ENCODE data around the gene KLK13. TPM values are rescaled to one million over a fixed set of nuclear protein-coding genes. Genes with fewer than 3 reads are reported as not detected.

Gene KLK13
- polyA plus RNA-seq, 1 of the 3 experiments (the other 2 are of a cell fraction) = not detected

DNA sequence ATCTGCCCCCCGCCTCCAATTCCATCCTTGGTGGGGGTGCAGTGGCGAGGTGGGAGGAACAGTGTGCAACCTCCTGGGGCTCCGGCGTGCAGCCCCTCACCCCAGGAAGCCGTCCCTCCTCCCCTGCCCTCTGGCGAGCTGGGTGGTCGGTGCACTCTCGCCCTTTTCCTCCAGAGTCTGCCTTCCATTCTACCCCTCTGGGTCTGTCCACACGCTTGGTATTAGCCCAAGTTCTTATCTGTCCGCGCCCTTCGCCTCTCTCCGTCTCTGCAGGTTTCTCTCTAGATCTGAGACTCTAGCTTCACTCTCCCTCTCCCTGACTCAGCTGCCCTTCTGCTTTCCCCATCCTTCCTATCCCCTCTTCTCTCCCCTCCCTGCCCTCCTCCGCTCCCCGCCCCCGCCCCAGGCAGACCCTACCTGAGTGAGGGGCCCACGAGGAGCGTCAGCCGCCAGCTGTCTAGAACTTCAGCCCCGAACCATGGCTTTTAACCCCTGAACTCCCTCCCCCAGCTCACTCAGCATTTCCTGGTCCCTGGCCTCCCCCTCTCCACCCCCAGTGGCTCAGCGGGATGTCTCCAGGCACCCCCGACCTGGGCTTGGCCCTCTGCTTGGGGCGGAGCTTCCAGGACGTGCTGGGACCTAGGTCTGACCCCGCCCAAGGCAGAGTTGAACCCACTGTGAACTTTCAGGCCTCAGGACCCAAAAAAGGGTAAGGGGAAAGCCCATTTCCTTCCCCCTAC lies 499 bp upstream of the KLK13 start:
- no peaks in the 10 kb centered on the region for H3K36me3 ChIP-seq (replicated peaks in 1 of 2; ENCODE audit: control insufficient read depth in 1 of 2, insufficient read depth in 2 of 2, low read length in 1 of 2)
- no peaks in the 10 kb centered on the region for H3K9me2 ChIP-seq
- no peaks in the 10 kb centered on the region for H3K79me2 ChIP-seq (ENCODE audit: insufficient read depth)
- H3K4me3 ChIP-seq (ENCODE audit: low read depth in 2 of 2, low read length in 1 of 2) = no peak overlapping the region
- no peak overlapping the region for H3K4me2 ChIP-seq
- POLR2A ChIA-PET = no interaction called here
- no peak for DNase-seq
- no peak overlapping the region for H3K27ac ChIP-seq (ENCODE audit: low read depth in 2 of 2, low read length in 1 of 2)
- H3F3A ChIP-seq (replicated peaks; ENCODE audit: insufficient read depth) = no peaks in the 10 kb centered on the region
- no peaks in the 10 kb centered on the region for H3K9me3 ChIP-seq
- H3K27me3 ChIP-seq (ENCODE audit: insufficient read depth) = peaks cover 65% of the 10 kb centered on the region; the same call in 1 of the 2 replicates
- no peak overlapping the region for H2AFZ ChIP-seq (ENCODE audit: low read depth)
- no peaks in the 10 kb centered on the region for H4K20me1 ChIP-seq (ENCODE audit: insufficient read depth)
- 17% methylated on average over 19 of the region's 25 CpGs for WGBS (ENCODE audit: low lambda C conversion rate)
- CTCF ChIA-PET = interaction anchor here (1.0 kb wide), 1 partner anchor 11 kb away, joined by 4 read pairs; no protein-coding TSS in a partner anchor
- H3K9ac ChIP-seq = no peak overlapping the region
- no peak for TF ChIP-seq TEAD4 (IDR thresholded peaks at IDR 0.05; ENCODE audit: borderline replicate concordance, insufficient read depth)
- TF ChIP-seq NFIC (IDR thresholded peaks at IDR 0.05; ENCODE audit: borderline replicate concordance) = no peak
- TF ChIP-seq RXRA (IDR thresholded peaks at IDR 0.05; ENCODE audit: borderline replicate concordance, low read depth) = no peak
- TF ChIP-seq RFX5 (IDR thresholded peaks at IDR 0.05; ENCODE audit: low read length) = no peak
- TF ChIP-seq GATA2 (CRISPR knock-in tag; IDR thresholded peaks at IDR 0.05) = no peak
- no peak for TF ChIP-seq YY1 (IDR thresholded peaks at IDR 0.05; ENCODE audit: low read depth)
- TF ChIP-seq RAD21 (IDR thresholded peaks at IDR 0.05; ENCODE audit: low read length) = no peak
- TF ChIP-seq MXI1 (IDR thresholded peaks at IDR 0.05; ENCODE audit: low read depth, low read length) = no peak
- no peak for TF ChIP-seq RCOR1 (IDR thresholded peaks at IDR 0.05; ENCODE audit: low read length)
- no peak for TF ChIP-seq TCF12 (IDR thresholded peaks at IDR 0.05)
- TF ChIP-seq FOXJ3 (CRISPR knock-in tag; IDR thresholded peaks at IDR 0.05) = no peak
- TF ChIP-seq, protein P1, sequence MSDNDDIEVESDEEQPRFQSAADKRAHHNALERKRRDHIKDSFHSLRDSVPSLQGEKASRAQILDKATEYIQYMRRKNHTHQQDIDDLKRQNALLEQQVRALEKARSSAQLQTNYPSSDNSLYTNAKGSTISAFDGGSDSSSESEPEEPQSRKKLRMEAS (IDR thresholded peaks at IDR 0.05; ENCODE audit: low read depth) = no peak
- H3K4me1 ChIP-seq (ENCODE audit: control insufficient read depth in 1 of 2, insufficient read depth in 2 of 2, low read depth in 1 of 2, low read length in 1 of 2) = no peaks in the 10 kb centered on the region

- TF ChIP-seq, protein P2, sequence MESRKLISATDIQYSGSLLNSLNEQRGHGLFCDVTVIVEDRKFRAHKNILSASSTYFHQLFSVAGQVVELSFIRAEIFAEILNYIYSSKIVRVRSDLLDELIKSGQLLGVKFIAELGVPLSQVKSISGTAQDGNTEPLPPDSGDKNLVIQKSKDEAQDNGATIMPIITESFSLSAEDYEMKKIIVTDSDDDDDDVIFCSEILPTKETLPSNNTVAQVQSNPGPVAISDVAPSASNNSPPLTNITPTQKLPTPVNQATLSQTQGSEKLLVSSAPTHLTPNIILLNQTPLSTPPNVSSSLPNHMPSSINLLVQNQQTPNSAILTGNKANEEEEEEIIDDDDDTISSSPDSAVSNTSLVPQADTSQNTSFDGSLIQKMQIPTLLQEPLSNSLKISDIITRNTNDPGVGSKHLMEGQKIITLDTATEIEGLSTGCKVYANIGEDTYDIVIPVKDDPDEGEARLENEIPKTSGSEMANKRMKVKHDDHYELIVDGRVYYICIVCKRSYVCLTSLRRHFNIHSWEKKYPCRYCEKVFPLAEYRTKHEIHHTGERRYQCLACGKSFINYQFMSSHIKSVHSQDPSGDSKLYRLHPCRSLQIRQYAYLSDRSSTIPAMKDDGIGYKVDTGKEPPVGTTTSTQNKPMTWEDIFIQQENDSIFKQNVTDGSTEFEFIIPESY (IDR thresholded peaks at IDR 0.05; ENCODE audit: borderline replicate concordance, low read depth) = no peak
- no peak for TF ChIP-seq MEF2A (IDR thresholded peaks at IDR 0.05; ENCODE audit: borderline replicate concordance, low read depth)
- TF ChIP-seq TAF1 (IDR thresholded peaks at IDR 0.05; ENCODE audit: borderline replicate concordance, low read depth, low read length) = no peak
- TF ChIP-seq YY1 (IDR thresholded peaks at IDR 0.05; ENCODE audit: low read depth) = no peak
- no peak for TF ChIP-seq RFX5 (IDR thresholded peaks at IDR 0.05; ENCODE audit: low read length)
- TF ChIP-seq USF2 (IDR thresholded peaks at IDR 0.05; ENCODE audit: borderline replicate concordance, low read depth, low read length) = no peak
- no peak for TF ChIP-seq RXRA (IDR thresholded peaks at IDR 0.05; ENCODE audit: borderline replicate concordance, low read depth)
- TF ChIP-seq FOSL2 (IDR thresholded peaks at IDR 0.05; ENCODE audit: borderline replicate concordance, low read depth) = no peak
- no peak for TF ChIP-seq RCOR1 (IDR thresholded peaks at IDR 0.05; ENCODE audit: low read length)
- TF ChIP-seq SIN3A (IDR thresholded peaks at IDR 0.05; ENCODE audit: borderline replicate concordance, low read depth, low read length) = no peak
- TF ChIP-seq, protein P1 (IDR thresholded peaks at IDR 0.05; ENCODE audit: low read depth) = no peak
- TF ChIP-seq JUND (IDR thresholded peaks at IDR 0.05) = no peak
- TF ChIP-seq, protein P3, sequence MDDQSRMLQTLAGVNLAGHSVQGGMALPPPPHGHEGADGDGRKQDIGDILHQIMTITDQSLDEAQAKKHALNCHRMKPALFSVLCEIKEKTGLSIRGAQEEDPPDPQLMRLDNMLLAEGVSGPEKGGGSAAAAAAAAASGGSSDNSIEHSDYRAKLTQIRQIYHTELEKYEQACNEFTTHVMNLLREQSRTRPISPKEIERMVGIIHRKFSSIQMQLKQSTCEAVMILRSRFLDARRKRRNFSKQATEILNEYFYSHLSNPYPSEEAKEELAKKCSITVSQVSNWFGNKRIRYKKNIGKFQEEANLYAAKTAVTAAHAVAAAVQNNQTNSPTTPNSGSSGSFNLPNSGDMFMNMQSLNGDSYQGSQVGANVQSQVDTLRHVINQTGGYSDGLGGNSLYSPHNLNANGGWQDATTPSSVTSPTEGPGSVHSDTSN (IDR thresholded peaks at IDR 0.05) = no peak
- TF ChIP-seq POLR2AphosphoS5 (IDR thresholded peaks at IDR 0.05; ENCODE audit: low read depth, low read length) = no peak
- no peak for TF ChIP-seq TCF12 (IDR thresholded peaks at IDR 0.05)
- peaks cover 50% of the 10 kb centered on the region; the same call in 1 of the 2 replicates for H3K27me3 ChIP-seq (ENCODE audit: insufficient read depth)
- no peaks in the 10 kb centered on the region for H3K9me2 ChIP-seq
- no peak overlapping the region for H3K27ac ChIP-seq (ENCODE audit: low read depth in 2 of 2, low read length in 1 of 2)
- H3F3A ChIP-seq (replicated peaks; ENCODE audit: insufficient read depth) = no peaks in the 10 kb centered on the region
- no peak overlapping the region for H3K4me2 ChIP-seq
- no peak overlapping the region for H2AFZ ChIP-seq (ENCODE audit: low read depth)
- no peaks in the 10 kb centered on the region for H4K20me1 ChIP-seq (ENCODE audit: insufficient read depth)
- DNase-seq = no peak
- no peaks in the 10 kb centered on the region for H3K79me2 ChIP-seq (ENCODE audit: insufficient read depth)
- H3K9ac ChIP-seq = no peak overlapping the region
- 18% methylated on average over 7 of the region's 7 CpGs for WGBS (ENCODE audit: low lambda C conversion rate)
- H3K4me3 ChIP-seq (ENCODE audit: low read depth in 2 of 2, low read length in 1 of 2) = no peak overlapping the region
- POLR2A ChIA-PET = no interaction called here
- H3K9me3 ChIP-seq = no peaks in the 10 kb centered on the region
- H3K36me3 ChIP-seq (replicated peaks in 1 of 2; ENCODE audit: control insufficient read depth in 1 of 2, insufficient read depth in 2 of 2, low read length in 1 of 2) = no peaks in the 10 kb centered on the region
- CTCF ChIA-PET = no interaction called here
- no peaks in the 10 kb centered on the region for H3K4me1 ChIP-seq (ENCODE audit: control insufficient read depth in 1 of 2, insufficient read depth in 2 of 2, low read depth in 1 of 2, low read length in 1 of 2)
These were observed 1.2 kb downstream of the KLK13 start for GRCh38 chr19:51063664-51064063.

All from SK-N-SH (cell line).